Skeletal muscle satellite cell (primary cell): ENCODE measurements around the gene EZH1.

ENCODE experiments used
- H3K27me3 ChIP-seq: 2 replicates; pipeline ENCODE4 v1.7.0; 2013; ENCODE audit warnings: low read length; ENCODE audit not compliant: control insufficient read depth, insufficient read depth
- H3K36me3 ChIP-seq: 2 replicates; pipeline ENCODE4 v1.7.0; 2013; ENCODE audit warnings: mild to moderate bottlenecking, control low read depth, low read length; ENCODE audit not compliant: insufficient read depth
- H3K4me1 ChIP-seq: 2 replicates; pipeline ENCODE4 v1.7.0; 2013; ENCODE audit warnings: low read length; ENCODE audit not compliant: control insufficient read depth, insufficient read depth
- H3K4me2 ChIP-seq: 2 replicates; pipeline ENCODE4 v1.7.0; 2013; ENCODE audit warnings: mild to moderate bottlenecking, low read length
- H3K4me3 ChIP-seq: 2 replicates; pipeline ENCODE4 v1.7.0; 2013; ENCODE audit warnings: low read length
- H3K9ac ChIP-seq: 2 replicates; pipeline ENCODE4 v1.7.0; 2013; ENCODE audit warnings: mild to moderate bottlenecking, low read depth, low read length, moderate library complexity
- H3K9me3 ChIP-seq: replicated peaks from 2 replicates; pipeline ENCODE4 v1.7.0; 2013; ENCODE audit warnings: mild to moderate bottlenecking, control low read depth, low read length

EZH1 gene

GRCh38 chr17:42704490-42704836 is 40.4 kb downstream of the EZH1 start:
- no peak overlapping the region for H3K9ac ChIP-seq
- no peaks in the 10 kb centered on the region for H3K27me3 ChIP-seq
- no peak overlapping the region for H3K4me2 ChIP-seq
- no peak overlapping the region for H3K4me3 ChIP-seq
- no peaks in the 10 kb centered on the region for H3K9me3 ChIP-seq
- peaks cover 73% of the 10 kb centered on the region for H3K36me3 ChIP-seq
- H3K4me1 ChIP-seq: peaks cover under 1% of the 10 kb centered on the region

GRCh38 chr17:42702446-42702845 is 42.4 kb downstream of the EZH1 start:
- H3K4me2 ChIP-seq: no peak overlapping the region
- no peaks in the 10 kb centered on the region for H3K27me3 ChIP-seq
- H3K4me1 ChIP-seq: peaks cover 8% of the 10 kb centered on the region

GRCh38 chr17:42700586-42701289 is 44.1 kb downstream of the EZH1 start:
- no peak overlapping the region for H3K9ac ChIP-seq
- H3K4me1 ChIP-seq: peaks cover 8% of the 10 kb centered on the region
- H3K27me3 ChIP-seq: no peaks in the 10 kb centered on the region
- H3K4me2 ChIP-seq: no peak overlapping the region
- no peaks in the 10 kb centered on the region for H3K9me3 ChIP-seq
- H3K36me3 ChIP-seq: peaks cover 43% of the 10 kb centered on the region
- no peak overlapping the region for H3K4me3 ChIP-seq

More at GRCh38 chr17:42702446-42702845, 42.4 kb downstream of the EZH1 start:
- no peaks in the 10 kb centered on the region for H3K9me3 ChIP-seq
- H3K9ac ChIP-seq: no peak overlapping the region
- H3K36me3 ChIP-seq: peaks cover 55% of the 10 kb centered on the region
- H3K4me3 ChIP-seq: no peak overlapping the region

- Histone ChIP-seq H3K4me1 (peaks cover 8% of the 10 kb centered on the region), H3K4me3 (no peak overlapping the region), H3K4me2 (no peak overlapping the region), H3K9ac (no peak overlapping the region), H3K27me3 (no peaks in the 10 kb centered on the region), H3K9me3 (no peaks in the 10 kb centered on the region), H3K36me3 (peaks cover 34% of the 10 kb centered on the region)
Observed at GRCh38 chr17:42699415-42699740, 45.5 kb downstream of the EZH1 start.

- Histone ChIP-seq H3K9ac (no peak overlapping the region), H3K36me3 (peaks cover 33% of the 10 kb centered on the region), H3K27me3 (no peaks in the 10 kb centered on the region), H3K4me2 (no peak overlapping the region), H3K9me3 (no peaks in the 10 kb centered on the region), H3K4me1 (peaks cover 8% of the 10 kb centered on the region), H3K4me3 (no peak overlapping the region)
Observed at GRCh38 chr17:42698736-42699414, 46.0 kb downstream of the EZH1 start.

- Histone ChIP-seq H3K36me3 (peaks cover 22% of the 10 kb centered on the region), H3K4me3 (no peak overlapping the region), H3K4me2 (no peak overlapping the region), H3K27me3 (no peaks in the 10 kb centered on the region), H3K4me1 (peaks cover 8% of the 10 kb centered on the region), H3K9me3 (no peaks in the 10 kb centered on the region), H3K9ac (no peak overlapping the region)
Observed at GRCh38 chr17:42697108-42697811, 47.6 kb downstream of the EZH1 start.

GRCh38 chr17:42695500-42695899 is 49.3 kb downstream of the EZH1 start:
- Histone ChIP-seq H3K4me1 (peaks cover 8% of the 10 kb centered on the region), H3K4me2 (no peak overlapping the region), H3K27me3 (no peaks in the 10 kb centered on the region), H3K9ac (no peak overlapping the region), H3K9me3 (no peaks in the 10 kb centered on the region), H3K4me3 (no peak overlapping the region), H3K36me3 (peaks cover 14% of the 10 kb centered on the region)

- no peak overlapping the region for H3K4me3 ChIP-seq
- H3K27me3 ChIP-seq: no peaks in the 10 kb centered on the region
- peaks cover 8% of the 10 kb centered on the region for H3K4me1 ChIP-seq
- no peak overlapping the region for H3K9ac ChIP-seq
- no peaks in the 10 kb centered on the region for H3K9me3 ChIP-seq
- H3K4me2 ChIP-seq: no peak overlapping the region
- H3K36me3 ChIP-seq: peaks cover 11% of the 10 kb centered on the region
Observed at GRCh38 chr17:42694524-42694923, 50.3 kb downstream of the EZH1 start.

- peaks cover 11% of the 10 kb centered on the region for H3K36me3 ChIP-seq
- no peaks in the 10 kb centered on the region for H3K4me1 ChIP-seq
- no peaks in the 10 kb centered on the region for H3K9me3 ChIP-seq
- H3K27me3 ChIP-seq: no peaks in the 10 kb centered on the region
- H3K4me3 ChIP-seq: no peak overlapping the region
- H3K9ac ChIP-seq: no peak overlapping the region
- no peak overlapping the region for H3K4me2 ChIP-seq
Observed at GRCh38 chr17:42692489-42692888, 52.4 kb downstream of the EZH1 start.

- H3K9ac ChIP-seq: no peak overlapping the region
Observed at GRCh38 chr17:42691021-42691545, 53.8 kb downstream of the EZH1 start.

GRCh38 chr17:42690596-42690995 is 54.2 kb downstream of the EZH1 start:
- H3K27me3 ChIP-seq: no peaks in the 10 kb centered on the region
- no peak overlapping the region for H3K4me3 ChIP-seq
- no peaks in the 10 kb centered on the region for H3K9me3 ChIP-seq
- no peaks in the 10 kb centered on the region for H3K4me1 ChIP-seq
- H3K4me2 ChIP-seq: no peak overlapping the region
- H3K36me3 ChIP-seq: peaks cover 6% of the 10 kb centered on the region
- H3K9ac ChIP-seq: no peak overlapping the region

More at GRCh38 chr17:42691021-42691545, 53.8 kb downstream of the EZH1 start:
- Histone ChIP-seq H3K27me3 (no peaks in the 10 kb centered on the region), H3K9me3 (no peaks in the 10 kb centered on the region), H3K4me3 (no peak overlapping the region), H3K4me2 (no peak overlapping the region), H3K36me3 (peaks cover 11% of the 10 kb centered on the region), H3K4me1 (no peaks in the 10 kb centered on the region)
